Coronary artery (tissue), 2 donors: ENCODE results near the gene CASP10.

Experiments used
- DNase-seq: peaks from one replicate; pipeline ENCODE4 v3.0.0-alpha.2; 2017; ENCODE audit warnings: low spot score
- H3K27ac ChIP-seq, 2 donors: fragments of 200-600 bp; sonication (generic); one replicate each; pipeline ENCODE4 v1.5.1; 2016 to 2019
- H3K4me3 ChIP-seq: fragments of 200-600 bp; sonication (generic); 2 replicates; pipeline ENCODE4 v1.5.1; 2016; ENCODE audit warnings: mild to moderate bottlenecking, moderate library complexity
- CTCF ChIP-seq: fragments of 200-600 bp; sonication (generic); IDR thresholded peaks from one replicate; pipeline ENCODE4 v1.5.1; 2019; ENCODE audit warnings: antibody characterized with exemption

CASP10 gene

GRCh38 chr2:201244829-201245228, 61.9 kb downstream of the CASP10 start:
- Histone ChIP-seq H3K4me3 (no peak overlapping the region), H3K27ac (no peak overlapping the region)
- no peak for TF ChIP-seq CTCF
- no peak for DNase-seq

- TF ChIP-seq CTCF = no peak
- DNase-seq = no peak
- Histone ChIP-seq H3K27ac (peak overlapping the region in 1 of 2 donors; percentile 45), H3K4me3 (no peak overlapping the region)
Observed at GRCh38 chr2:201246280-201246679, 63.3 kb downstream of the CASP10 start.

- DNase-seq = no peak
- no peak for TF ChIP-seq CTCF
- Histone ChIP-seq H3K4me3 (no peak overlapping the region), H3K27ac (no peak overlapping the region)
Observed at GRCh38 chr2:201248288-201248844, 65.4 kb downstream of the CASP10 start.

DNA sequence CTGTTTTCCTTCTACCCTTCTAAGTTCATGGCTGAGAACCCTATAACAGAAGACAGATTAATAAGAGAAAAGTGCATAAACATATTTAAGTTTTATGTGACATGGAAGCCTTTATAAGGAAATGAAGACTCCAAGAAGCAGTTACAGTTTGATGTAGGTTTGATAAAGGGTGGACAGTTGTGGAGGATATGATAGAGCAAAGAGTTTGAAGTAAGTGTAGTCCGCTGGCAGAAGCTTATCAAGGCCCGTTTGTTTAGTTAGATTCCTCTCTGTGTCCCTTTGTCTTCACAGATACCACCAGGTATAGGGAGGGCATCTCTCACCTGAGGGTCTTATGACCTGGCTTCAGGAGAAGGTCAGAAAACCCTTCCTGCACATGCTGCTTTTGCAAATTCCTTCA, 66.9 kb downstream of the CASP10 start:
- TF ChIP-seq CTCF = no peak
- Histone ChIP-seq H3K4me3 (no peak overlapping the region), H3K27ac (no peak overlapping the region)
- no peak for DNase-seq

GRCh38 chr2:201250741-201251140, 67.8 kb downstream of the CASP10 start:
- Histone ChIP-seq H3K27ac (no peak overlapping the region), H3K4me3 (no peak overlapping the region)
- no peak for DNase-seq
- TF ChIP-seq CTCF = no peak

DNA sequence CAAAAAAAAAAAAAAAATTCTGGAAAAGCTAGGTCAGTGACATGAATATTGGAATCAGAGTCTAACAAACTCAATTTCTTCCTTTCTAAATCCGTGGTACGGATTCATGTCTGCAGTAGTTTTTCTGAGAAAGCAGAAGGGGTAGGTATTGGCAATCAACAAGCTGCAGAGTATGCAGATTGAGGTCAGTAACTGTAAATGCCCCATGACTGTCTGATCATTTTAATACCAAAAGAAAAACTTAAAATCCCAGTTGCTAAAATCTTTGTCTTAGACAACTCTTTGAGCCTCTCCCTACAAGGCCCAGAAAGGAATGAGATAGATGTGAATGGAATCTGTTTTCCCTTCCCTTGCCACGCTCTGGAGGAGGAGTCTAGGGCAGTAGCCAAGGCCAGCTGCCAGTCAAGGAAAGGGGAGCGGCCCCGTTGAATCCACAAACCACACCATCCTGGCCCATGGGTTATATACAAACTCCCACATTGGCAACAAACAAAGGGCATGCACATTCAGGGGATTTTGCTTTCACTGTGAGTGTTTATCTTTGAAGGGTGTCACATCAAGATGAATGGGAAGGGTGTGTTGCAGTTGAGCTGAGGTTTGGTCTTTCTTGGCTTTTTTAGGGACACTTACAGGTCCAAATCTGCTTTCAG, 71.3 kb downstream of the CASP10 start:
- no peak for DNase-seq
- no peak overlapping the region for H3K4me3 ChIP-seq
- TF ChIP-seq CTCF = no peak
- no peak overlapping the region for H3K27ac ChIP-seq

- no peak overlapping the region for H3K4me3 ChIP-seq
- H3K27ac ChIP-seq = no peak overlapping the region
- no peak for DNase-seq
- TF ChIP-seq CTCF = no peak
Observed at GRCh38 chr2:201255408-201256033, 72.6 kb downstream of the CASP10 start.
